Lower leg skin (tissue), 3 donors: ENCODE data around the gene DGCR2.

Experiments
- CTCF ChIP-seq, 3 donors: fragments of 450-650 bp; IDR thresholded peaks; one replicate each; pipeline ENCODE4 v1.5.1; 2016; ENCODE audit warnings: antibody characterized with exemption in 3 of 3, mild to moderate bottlenecking in 3 of 3, moderate library complexity in 2 of 3
- POLR2A ChIP-seq, 2 donors: fragments of 450-650 bp; IDR thresholded peaks; one replicate each; pipeline ENCODE4 v1.6.1; 2016 to 2017; ENCODE audit warnings: antibody characterized with exemption in 2 of 2, mild to moderate bottlenecking in 1 of 2, moderate library complexity in 1 of 2

- TF ChIP-seq CTCF (IDR thresholded peaks at IDR 0.05) (no peak), POLR2A (IDR thresholded peaks at IDR 0.05) (no peak)
Observed at GRCh38 chr22:19061471-19062138, 60.6 kb downstream of the DGCR2 start.
